PC-9 (cell line): ENCODE measurements around the gene SORCS2. TPM values are rescaled to one million over a fixed set of nuclear protein-coding genes. Genes with fewer than 3 reads are reported as not detected.

Experiments used
- BruUV-seq: library from RNA; stranded (reverse); fragments of 400-500 nt; replicated peaks from 2 replicates; lab custom pipeline; 2021; lab: Mats Ljungman, UMichigan
- CTCF ChIA-PET: fragments of 300-600 bp; sonication (Branson Sonifier 250); formaldehyde crosslinking; loops from one replicate; lab custom pipeline; 2022; ENCODE audit warnings: antibody characterized with exemption; lab: Charles Lee
- POLR2A ChIA-PET: fragments of 300-600 bp; sonication (Branson Sonifier 250); formaldehyde crosslinking; loops from one replicate; lab custom pipeline; 2022; ENCODE audit warnings: antibody characterized with exemption; ENCODE audit not compliant: unreplicated experiment; lab: Charles Lee
- DNase-seq, 2 experiments: peaks; one replicate each; pipeline versions ENCODE4 v3.0.0 to v3.0.0-alpha.2; 2015 to 2022; ENCODE audit warnings: mixed read lengths in 1 of 2
- H2AFZ ChIP-seq: fragments of 200-600 bp; sonication (generic); 2 replicates; pipeline ENCODE4 v1.8.1; 2017; ENCODE audit warnings: antibody characterized with exemption
- H3F3A ChIP-seq: fragments of 200-600 bp; sonication (generic); 2 replicates; pipeline ENCODE4 v1.8.1; 2017; ENCODE audit warnings: antibody characterized with exemption, mild to moderate bottlenecking, low read depth; ENCODE audit not compliant: insufficient read depth
- H3K27ac ChIP-seq: fragments of 200-600 bp; sonication (generic); 2 replicates; pipeline ENCODE4 v1.6.1; 2016; ENCODE audit warnings: mixed run types
- H3K27me3 ChIP-seq: fragments of 200-600 bp; sonication (generic); 2 replicates; pipeline ENCODE4 v1.6.1; 2016; ENCODE audit warnings: low read depth, mixed run types; ENCODE audit not compliant: insufficient read depth
- H3K36me3 ChIP-seq: fragments of 200-600 bp; sonication (generic); 2 replicates; pipeline ENCODE4 v1.6.1; 2016; ENCODE audit warnings: low read depth, mixed run types
- H3K4me1 ChIP-seq: fragments of 200-600 bp; sonication (generic); replicated peaks from 2 replicates; pipeline ENCODE4 v1.6.1; 2016; ENCODE audit warnings: mixed run types; ENCODE audit not compliant: insufficient read depth
- H3K4me2 ChIP-seq: fragments of 200-600 bp; sonication (generic); 2 replicates; pipeline ENCODE4 v1.6.1; 2017; ENCODE audit warnings: mixed run types
- H3K4me3 ChIP-seq: fragments of 200-600 bp; sonication (generic); 2 replicates; pipeline ENCODE4 v1.6.1; 2016; ENCODE audit warnings: mixed run types
- H3K79me2 ChIP-seq: fragments of 200-600 bp; sonication (generic); 2 replicates; pipeline ENCODE4 v1.6.1; 2017; ENCODE audit warnings: low read depth, mixed run types
- H3K9me2 ChIP-seq: fragments of 200-600 bp; sonication (generic); 2 replicates; pipeline ENCODE4 v1.8.1; 2017; ENCODE audit warnings: mild to moderate bottlenecking; ENCODE audit not compliant: insufficient read depth
- H3K9me3 ChIP-seq: fragments of 200-600 bp; sonication (generic); 2 replicates; pipeline ENCODE4 v1.8.1; 2016; ENCODE audit warnings: low read depth; ENCODE audit not compliant: insufficient read depth
- H4K20me1 ChIP-seq: fragments of 200-600 bp; sonication (generic); 2 replicates; pipeline ENCODE4 v1.8.1; 2017; ENCODE audit not compliant: insufficient read depth
- EZH2 ChIP-seq: fragments of 200-600 bp; sonication (generic); IDR thresholded peaks from 2 replicates; pipeline ENCODE4 v1.8.0; 2017; ENCODE audit warnings: antibody characterized with exemption, low read depth
- intact Hi-C: fragments of 100-400 bp; cut with micrococcal nuclease; formaldehyde crosslinking; loops from one replicate; pipeline ENCODE4 v1.10.0; 2022; ENCODE audit not compliant: unreplicated experiment
- total RNA-seq: library from RNA; stranded (reverse); gene quantifications from 2 replicates; pipeline ENCODE4 v1.2.3, GENCODE V29; 2021
- TF ChIP-seq, protein P1 (sequence below): fragments of 200-600 bp; sonication (generic); conservative IDR thresholded peaks from 2 replicates; pipeline ENCODE4 v1.6.1; 2017; ENCODE audit warnings: mixed run types, antibody characterized with exemption, mild to moderate bottlenecking, moderate library complexity

SORCS2 gene
- total RNA-seq, 1 experiment from 2014 or later, result 25.8 TPM

DNA sequence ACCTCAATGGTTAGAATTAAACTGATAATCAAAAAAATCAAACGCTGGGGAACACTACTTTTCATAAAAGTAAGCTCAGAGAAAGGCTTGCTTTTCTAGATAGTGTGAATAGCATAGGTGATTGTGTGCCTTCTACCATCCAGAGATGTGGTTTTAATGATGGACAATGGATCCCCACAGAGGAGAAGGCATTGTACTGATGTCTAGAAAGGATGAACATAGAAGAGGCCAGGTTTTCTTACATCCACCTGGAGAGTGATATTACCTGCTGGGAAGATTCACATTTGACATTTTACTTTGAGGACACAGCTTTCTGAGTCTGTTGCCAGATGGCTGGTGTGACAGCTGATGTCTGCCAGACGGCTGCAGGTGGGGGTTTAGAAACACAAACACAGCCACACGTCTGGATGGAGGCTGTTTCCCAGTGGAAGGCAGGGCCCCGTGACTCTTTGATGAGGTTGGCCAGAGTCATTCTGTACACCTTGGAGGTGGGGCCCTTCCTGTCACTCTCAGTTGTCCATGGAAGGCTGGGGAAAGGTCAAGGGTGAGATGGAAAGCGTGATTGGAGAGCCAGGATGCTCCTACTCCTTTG is 128.0 kb downstream of the SORCS2 start:
- intact Hi-C loops, result no loop called here
- Histone ChIP-seq H3K4me2 (no peak overlapping the region), H3F3A (no peaks in the 10 kb centered on the region), H4K20me1 (no peaks in the 10 kb centered on the region), H3K36me3 (no peaks in the 10 kb centered on the region), H3K79me2 (no peaks in the 10 kb centered on the region), H3K27me3 (no peaks in the 10 kb centered on the region), H3K4me1 (no peaks in the 10 kb centered on the region), H3K9me2 (no peaks in the 10 kb centered on the region), H3K9me3 (no peaks in the 10 kb centered on the region), H3K4me3 (no peak overlapping the region), H3K27ac (no peak overlapping the region), H2AFZ (no peak overlapping the region)
- no peak for DNase-seq
- no TSS peak for BruUV-seq
- ChIA-PET POLR2A (no interaction called here), CTCF (no interaction called here)
- TF ChIP-seq, protein P1, sequence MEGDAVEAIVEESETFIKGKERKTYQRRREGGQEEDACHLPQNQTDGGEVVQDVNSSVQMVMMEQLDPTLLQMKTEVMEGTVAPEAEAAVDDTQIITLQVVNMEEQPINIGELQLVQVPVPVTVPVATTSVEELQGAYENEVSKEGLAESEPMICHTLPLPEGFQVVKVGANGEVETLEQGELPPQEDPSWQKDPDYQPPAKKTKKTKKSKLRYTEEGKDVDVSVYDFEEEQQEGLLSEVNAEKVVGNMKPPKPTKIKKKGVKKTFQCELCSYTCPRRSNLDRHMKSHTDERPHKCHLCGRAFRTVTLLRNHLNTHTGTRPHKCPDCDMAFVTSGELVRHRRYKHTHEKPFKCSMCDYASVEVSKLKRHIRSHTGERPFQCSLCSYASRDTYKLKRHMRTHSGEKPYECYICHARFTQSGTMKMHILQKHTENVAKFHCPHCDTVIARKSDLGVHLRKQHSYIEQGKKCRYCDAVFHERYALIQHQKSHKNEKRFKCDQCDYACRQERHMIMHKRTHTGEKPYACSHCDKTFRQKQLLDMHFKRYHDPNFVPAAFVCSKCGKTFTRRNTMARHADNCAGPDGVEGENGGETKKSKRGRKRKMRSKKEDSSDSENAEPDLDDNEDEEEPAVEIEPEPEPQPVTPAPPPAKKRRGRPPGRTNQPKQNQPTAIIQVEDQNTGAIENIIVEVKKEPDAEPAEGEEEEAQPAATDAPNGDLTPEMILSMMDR, result no peak
- no peak for TF ChIP-seq EZH2

DNA sequence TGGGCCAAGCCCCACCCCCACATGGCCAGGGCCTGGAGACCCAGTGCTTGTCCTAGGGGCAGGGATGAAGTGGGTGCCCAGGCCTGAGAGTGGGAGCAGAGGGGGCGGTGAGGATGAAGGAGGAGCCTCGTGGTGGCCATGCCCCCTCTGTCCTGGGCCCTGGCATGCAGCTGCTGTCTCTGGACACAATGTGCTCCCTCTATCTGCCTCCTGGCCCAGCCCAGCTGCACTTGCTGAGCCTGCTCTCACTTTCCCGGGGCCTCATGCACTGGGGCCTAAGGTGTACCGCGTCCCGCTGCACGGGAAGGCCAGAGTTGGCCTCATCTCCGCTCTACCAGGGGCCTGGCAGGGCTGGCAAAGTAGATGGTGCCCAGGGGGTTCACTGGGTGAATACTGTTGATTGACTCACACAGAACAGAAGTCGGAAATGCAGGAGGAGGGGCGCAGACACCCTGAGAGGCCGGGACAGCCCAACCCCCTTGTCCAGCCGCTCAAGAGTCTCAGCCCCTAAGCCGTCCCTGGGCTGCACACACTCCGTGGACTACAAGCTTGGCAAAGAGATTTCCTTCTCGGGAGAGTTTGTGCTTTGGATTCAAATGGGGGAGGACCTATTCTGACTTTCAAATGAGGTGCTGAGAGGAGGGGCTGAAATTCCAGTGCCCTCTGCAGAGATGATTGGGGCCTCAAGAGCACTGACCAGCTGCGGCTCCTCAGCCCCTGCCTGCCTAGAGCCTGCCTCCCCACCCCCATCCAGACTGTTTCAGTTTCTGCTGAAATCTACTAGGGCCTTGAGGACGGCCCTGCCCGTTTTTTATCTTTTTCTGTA is 130.0 kb downstream of the SORCS2 start:
- no peaks in the 10 kb centered on the region for H3K9me2 ChIP-seq
- DNase-seq, result no peak
- H3K4me1 ChIP-seq, result no peaks in the 10 kb centered on the region
- no peak overlapping the region for H3K27ac ChIP-seq
- H3K9me3 ChIP-seq, result no peaks in the 10 kb centered on the region
- H2AFZ ChIP-seq, result no peak overlapping the region
- ChIA-PET CTCF (no interaction called here), POLR2A (no interaction called here)
- TF ChIP-seq, protein P1, result no peak
- no peak for TF ChIP-seq EZH2
- no peaks in the 10 kb centered on the region for H4K20me1 ChIP-seq
- H3K36me3 ChIP-seq, result no peaks in the 10 kb centered on the region
- H3K4me2 ChIP-seq, result no peak overlapping the region
- no peaks in the 10 kb centered on the region for H3K79me2 ChIP-seq
- no peaks in the 10 kb centered on the region for H3F3A ChIP-seq
- intact Hi-C loops, result no loop called here
- no peak overlapping the region for H3K4me3 ChIP-seq
- BruUV-seq, result no TSS peak
- no peaks in the 10 kb centered on the region for H3K27me3 ChIP-seq

DNA sequence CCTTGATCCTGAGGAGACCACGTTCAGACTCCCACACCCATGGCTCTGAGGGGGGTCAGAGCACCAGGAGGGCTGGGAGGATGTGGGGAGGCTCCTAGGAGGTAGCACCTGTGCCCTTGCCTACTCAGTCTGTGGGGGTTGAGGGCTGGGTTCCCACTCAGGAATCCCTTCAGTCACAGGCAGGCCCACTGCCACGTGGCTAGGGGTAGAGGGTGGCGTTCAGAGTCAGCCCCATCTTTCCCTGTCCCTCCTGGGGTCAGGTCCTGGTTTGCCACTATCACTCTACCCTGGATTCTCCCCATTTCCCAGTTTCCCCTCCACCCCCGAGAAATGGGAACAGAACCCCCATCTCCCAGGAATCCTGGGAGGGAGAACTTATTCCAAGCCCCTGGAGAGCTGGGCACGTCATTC is 131.1 kb downstream of the SORCS2 start:
- peaks cover 1% of the 10 kb centered on the region for H3K4me1 ChIP-seq
- no peaks in the 10 kb centered on the region for H4K20me1 ChIP-seq
- no peak overlapping the region for H2AFZ ChIP-seq
- no peak overlapping the region for H3K27ac ChIP-seq
- H3K9me3 ChIP-seq, result no peaks in the 10 kb centered on the region
- DNase-seq, result no peak
- intact Hi-C loops, result no loop called here
- CTCF ChIA-PET, result no interaction called here
- no peaks in the 10 kb centered on the region for H3K9me2 ChIP-seq
- no peaks in the 10 kb centered on the region for H3F3A ChIP-seq
- H3K79me2 ChIP-seq, result no peaks in the 10 kb centered on the region
- no peak overlapping the region for H3K4me2 ChIP-seq
- no TSS peak for BruUV-seq
- no peaks in the 10 kb centered on the region for H3K36me3 ChIP-seq
- TF ChIP-seq EZH2, result no peak
- TF ChIP-seq, protein P1, result no peak
- H3K27me3 ChIP-seq, result no peaks in the 10 kb centered on the region
- no peak overlapping the region for H3K4me3 ChIP-seq
- POLR2A ChIA-PET, result no interaction called here
